RWPE2 (cell line): Measurements from ENCODE around the gene FTO.

Experiments used
- ATAC-seq: fragments of 200-7000 bp; cut with Tn5 transposase; 3 replicates; pipeline ENCODE4 v1.9.1; 2021; ENCODE audit warnings: low read depth
- DNase-seq: peaks from one replicate; pipeline ENCODE4 v3.0.0-alpha.2; 2020; ENCODE audit warnings: low spot score
- H3K27ac ChIP-seq: fragments of 450-650 bp; 2 replicates; pipeline ENCODE4 v1.5.1; 2017; ENCODE audit warnings: mild to moderate bottlenecking; ENCODE audit not compliant: poor library complexity, severe bottlenecking
- H3K27me3 ChIP-seq: fragments of 250-450 bp; sonication (Bioruptor Pico); 2 replicates; pipeline ENCODE4 v1.5.1; 2021; ENCODE audit warnings: mild to moderate bottlenecking, moderate library complexity; ENCODE audit not compliant: insufficient read depth, poor library complexity, severe bottlenecking
- H3K36me3 ChIP-seq: fragments of 250-450 bp; sonication (Bioruptor Pico); 2 replicates; pipeline ENCODE4 v1.5.1; 2020; ENCODE audit warnings: low read depth, mild to moderate bottlenecking, moderate library complexity
- H3K4me1 ChIP-seq: fragments of 250-450 bp; sonication (Bioruptor Pico); 2 replicates; pipeline ENCODE4 v1.5.1; 2021; ENCODE audit warnings: mild to moderate bottlenecking, moderate library complexity; ENCODE audit not compliant: insufficient read depth, poor library complexity, severe bottlenecking
- H3K4me3 ChIP-seq: fragments of 250-450 bp; sonication (Bioruptor Pico); 2 replicates; pipeline ENCODE4 v1.5.1; 2021; ENCODE audit warnings: mild to moderate bottlenecking, moderate library complexity; ENCODE audit not compliant: severe bottlenecking
- H3K9me3 ChIP-seq: fragments of 250-450 bp; sonication (Bioruptor Pico); 2 replicates; pipeline ENCODE4 v1.5.1; 2021; ENCODE audit warnings: mild to moderate bottlenecking, moderate library complexity; ENCODE audit not compliant: severe bottlenecking
- CTCF ChIP-seq: fragments of 450-650 bp; IDR thresholded peaks from one replicate; pipeline ENCODE4 v1.5.1; 2017; ENCODE audit warnings: mild to moderate bottlenecking, moderate library complexity; ENCODE audit not compliant: poor library complexity, severe bottlenecking

Gene FTO

GRCh38 chr16:54156349-54156748 lies 452.4 kb downstream of the FTO start:
- Histone ChIP-seq H3K27me3 (no peaks in the 10 kb centered on the region), H3K36me3 (no peaks in the 10 kb centered on the region), H3K4me3 (no peak overlapping the region), H3K4me1 (no peaks in the 10 kb centered on the region), H3K27ac (no peak overlapping the region), H3K9me3 (no peaks in the 10 kb centered on the region)
- DNase-seq (no peak), ATAC-seq (no peak)
- TF ChIP-seq CTCF = no peak

- Histone ChIP-seq H3K4me1 (no peaks in the 10 kb centered on the region), H3K36me3 (no peaks in the 10 kb centered on the region), H3K27ac (no peak overlapping the region), H3K9me3 (no peaks in the 10 kb centered on the region), H3K27me3 (no peaks in the 10 kb centered on the region), H3K4me3 (no peak overlapping the region)
- no peak for TF ChIP-seq CTCF
- DNase-seq = no peak
- ATAC-seq = no peak
Measured at GRCh38 chr16:54158986-54159385, 455.0 kb downstream of the FTO start.

GRCh38 chr16:54159490-54160080 lies 455.6 kb downstream of the FTO start:
- H3K4me1 ChIP-seq = no peaks in the 10 kb centered on the region
- no peak for ATAC-seq
- no peak overlapping the region for H3K27ac ChIP-seq
- H3K36me3 ChIP-seq = no peaks in the 10 kb centered on the region
- no peak for DNase-seq
- no peaks in the 10 kb centered on the region for H3K9me3 ChIP-seq
- no peak for TF ChIP-seq CTCF
- H3K27me3 ChIP-seq = no peaks in the 10 kb centered on the region
- H3K4me3 ChIP-seq = no peak overlapping the region

GRCh38 chr16:54160252-54160860 lies 456.4 kb downstream of the FTO start:
- DNase-seq (no peak), ATAC-seq (no peak)
- Histone ChIP-seq H3K36me3 (no peaks in the 10 kb centered on the region), H3K4me1 (no peaks in the 10 kb centered on the region), H3K27ac (no peak overlapping the region), H3K27me3 (no peaks in the 10 kb centered on the region), H3K4me3 (no peak overlapping the region), H3K9me3 (no peaks in the 10 kb centered on the region)
- no peak for TF ChIP-seq CTCF
